Endothelial cell of umbilical vein (primary cell): ENCODE measurements around the gene SORCS2. TPM values are rescaled to one million over a fixed set of nuclear protein-coding genes. Genes with fewer than 3 reads are reported as not detected.

Experiments used
- BruUV-seq: library from RNA; stranded (reverse); fragments of 400-500 nt; replicated peaks from 2 replicates; lab custom pipeline; 2021; lab: Mats Ljungman, UMichigan
- CTCF ChIA-PET: fragments of 300-600, 350-600 bp; sonication (Branson Sonifier 250); formaldehyde crosslinking; loops from one replicate; lab custom pipeline; 2021; ENCODE audit warnings: antibody characterized with exemption, inconsistent platforms; lab: Charles Lee
- POLR2A ChIA-PET: fragments of 300-600, 350-600 bp; sonication (Branson Sonifier 250); formaldehyde crosslinking; loops from one replicate; lab custom pipeline; 2021; ENCODE audit warnings: antibody characterized with exemption, inconsistent platforms; lab: Charles Lee
- DNase-seq: peaks from one replicate; pipeline ENCODE4 v3.0.0-alpha.2; 2011; ENCODE audit warnings: low read depth, low spot score
- FAIRE-seq: peaks from 2 replicates; lab custom pipeline; 2011; peaks lifted over from hg19 to GRCh38; lab: Jason Lieb, UNC
- H2AFZ ChIP-seq: 2 replicates; pipeline ENCODE4 v1.6.0; 2012; ENCODE audit warnings: low read depth, low read length, control low read depth, inconsistent platforms
- H3K27ac ChIP-seq: 2 replicates; pipeline ENCODE4 v1.5.1; 2011; ENCODE audit warnings: low read depth, mild to moderate bottlenecking, control low read depth, low read length, moderate library complexity; ENCODE audit not compliant: insufficient read depth
- H3K27me3 ChIP-seq, 2 experiments: 2 replicates each; pipeline versions ENCODE4 v1.6.0 to v1.6.1; 2011; ENCODE audit warnings: low read length in 2 of 2, mixed read lengths in 1 of 2; ENCODE audit not compliant: control insufficient read depth in 2 of 2, insufficient read depth in 2 of 2
- H3K36me3 ChIP-seq, 2 experiments: 2 replicates in 1 of 2; 3 replicates in 1 of 2; pipeline ENCODE4 v1.5.1; 2011; ENCODE audit warnings: low read length in 2 of 2, mild to moderate bottlenecking in 1 of 2, moderate library complexity in 1 of 2; ENCODE audit not compliant: control insufficient read depth in 2 of 2, insufficient read depth in 2 of 2; ENCODE audit errors: extremely low read depth in 1 of 2
- H3K4me1 ChIP-seq: 3 replicates; pipeline ENCODE4 v1.5.1; 2011; ENCODE audit warnings: mild to moderate bottlenecking, low read length; ENCODE audit not compliant: control insufficient read depth, insufficient read depth; ENCODE audit errors: extremely low read depth
- H3K4me2 ChIP-seq: 2 replicates; pipeline ENCODE4 v1.6.1; 2011; ENCODE audit warnings: low read length, control low read depth, mixed read lengths; ENCODE audit not compliant: insufficient read depth
- H3K4me3 ChIP-seq, 3 experiments: fragments of 200-600 bp in 1 of 3; sonication (generic), shearing (Covaris generic) in 1 of 3; replicated peaks in 1 of 3; 2 replicates each; pipeline ENCODE4 v1.5.1; 2011 to 2016; ENCODE audit warnings: control low read depth in 3 of 3, low read length in 3 of 3, mild to moderate bottlenecking in 2 of 3, inconsistent platforms in 1 of 3, low read depth in 1 of 3, moderate library complexity in 1 of 3; ENCODE audit not compliant: insufficient read depth in 1 of 3
- H3K79me2 ChIP-seq: 2 replicates; pipeline ENCODE4 v1.6.0; 2012; ENCODE audit warnings: low read length, inconsistent platforms; ENCODE audit not compliant: control insufficient read depth, insufficient read depth
- H3K9ac ChIP-seq: replicated peaks from 2 replicates; pipeline ENCODE3; 2011; ENCODE audit warnings: low read length, control low read depth; ENCODE audit not compliant: insufficient read depth; ENCODE audit errors: extremely low read depth
- H3K9me1 ChIP-seq: replicated peaks from 3 replicates; pipeline ENCODE4 v1.6.0; 2011; ENCODE audit warnings: mild to moderate bottlenecking, low read length; ENCODE audit not compliant: control insufficient read depth, insufficient read depth; ENCODE audit errors: extremely low read depth
- H3K9me3 ChIP-seq: replicated peaks from 2 replicates; pipeline ENCODE4 v1.5.1; 2012; ENCODE audit warnings: low read length, inconsistent platforms; ENCODE audit not compliant: control insufficient read depth, insufficient read depth
- H4K20me1 ChIP-seq: replicated peaks from 2 replicates; pipeline ENCODE3; 2011; ENCODE audit warnings: mild to moderate bottlenecking, low read length; ENCODE audit not compliant: control insufficient read depth, insufficient read depth; ENCODE audit errors: extremely low read depth
- EZH2 ChIP-seq: IDR thresholded peaks from 2 replicates; pipeline ENCODE4 v1.6.1; 2012; ENCODE audit warnings: borderline replicate concordance, low read depth, mild to moderate bottlenecking, moderate library complexity, low read length, inconsistent platforms; ENCODE audit not compliant: severe bottlenecking
- FOS ChIP-seq: IDR thresholded peaks from 2 replicates; pipeline ENCODE4 v1.6.1; 2011; ENCODE audit warnings: mild to moderate bottlenecking, low read length, moderate library complexity, borderline replicate concordance; ENCODE audit not compliant: insufficient read depth
- GATA2 ChIP-seq: IDR thresholded peaks from 2 replicates; pipeline ENCODE4 v1.7.0; 2011; ENCODE audit warnings: low read depth, mild to moderate bottlenecking, moderate library complexity, mixed read lengths, low read length; ENCODE audit not compliant: insufficient read length, insufficient read depth
- JUN ChIP-seq: IDR thresholded peaks from 2 replicates; pipeline ENCODE4 v1.6.1; 2011; ENCODE audit warnings: borderline replicate concordance, low read depth; ENCODE audit not compliant: insufficient read length, insufficient read depth
- MAX ChIP-seq: IDR thresholded peaks from 2 replicates; pipeline ENCODE4 v1.6.1; 2011; ENCODE audit not compliant: insufficient read depth, insufficient read length
- MYC ChIP-seq: IDR thresholded peaks from one replicate; pipeline ENCODE4 v1.6.1; 2011; ENCODE audit warnings: mild to moderate bottlenecking, low read depth, low read length
- POLR2A ChIP-seq: IDR thresholded peaks from 2 replicates; pipeline ENCODE4 v1.6.1; 2012; ENCODE audit warnings: low read depth, mild to moderate bottlenecking, control low read depth, low read length
- POLR2AphosphoS5 ChIP-seq: IDR thresholded peaks from 2 replicates; pipeline ENCODE4 v1.6.1; 2012; ENCODE audit warnings: low read depth, mild to moderate bottlenecking, control low read depth, low read length, moderate library complexity; ENCODE audit not compliant: insufficient read depth
- dilution Hi-C: fragments of 300-500 bp; cut with MboI; formaldehyde crosslinking; loops from one replicate; pipeline ENCODE4 v1.15.0; 2019; ENCODE audit warnings: low sequenced_read_pairs; ENCODE audit not compliant: extremely low pct_ligation_motif_present
- intact Hi-C: fragments of 100-400 bp; cut with micrococcal nuclease; formaldehyde crosslinking; loops from one replicate; pipeline ENCODE4 v1.10.0; 2022
- polyA plus RNA-seq, 4 experiments: library from polyadenylated mRNA; depleted of rRNA in 3 of 4; stranded (reverse) in 3 of 4; unstranded in 1 of 4; fragments of >200 nt; gene quantifications; 2 replicates each; pipeline versions ENCODE4 v1.2.1 to v1.2.3, GENCODE V29; 2011 to 2012; ENCODE audit warnings: missing spikeins in 1 of 4
- total RNA-seq: library from RNA; stranded (reverse); gene quantifications from 2 replicates; pipeline ENCODE4 v1.2.3, GENCODE V29; 2021
- TF ChIP-seq, protein P1 (sequence below), 2 donors: IDR thresholded peaks; 1 replicate in 1 of 2; 2 replicates in 1 of 2; pipeline ENCODE4 v1.5.1; 2011; ENCODE audit warnings: low read length in 2 of 2, mild to moderate bottlenecking in 2 of 2, moderate library complexity in 2 of 2, control low read depth in 1 of 2, inconsistent platforms in 1 of 2, low read depth in 1 of 2; ENCODE audit not compliant: insufficient read depth in 1 of 2; ENCODE audit errors: extremely low read depth in 1 of 2

The SORCS2 gene
- total and polyA plus RNA-seq, 2 donors (not counting 3 experiments of a cell fraction or from before 2014, with no cell fraction given) = not detected

GRCh38 chr4:7598939-7599790 lies 406.8 kb downstream of the SORCS2 start:
- Histone ChIP-seq H3K9ac (no peak overlapping the region), H3K9me1 (no peaks in the 10 kb centered on the region), H3K4me1 (no peaks in the 10 kb centered on the region), H3K4me3 (no peak overlapping the region), H4K20me1 (no peaks in the 10 kb centered on the region), H3K9me3 (no peaks in the 10 kb centered on the region), H3K4me2 (no peak overlapping the region), H3K27ac (no peak overlapping the region), H3K79me2 (no peaks in the 10 kb centered on the region), H3K27me3 (no peaks in the 10 kb centered on the region), H2AFZ (no peak overlapping the region), H3K36me3 (no peaks in the 10 kb centered on the region)
- POLR2A ChIA-PET = no interaction called here
- intact Hi-C loops (no loop called here), dilution Hi-C loops (no loop called here)
- CTCF ChIA-PET = no interaction called here
- FAIRE-seq (no peak), DNase-seq (no peak)
- no peak for TF ChIP-seq GATA2
- TF ChIP-seq JUN = no peak
- TF ChIP-seq FOS = no peak
- no peak for TF ChIP-seq MAX
- TF ChIP-seq POLR2A = no peak
- no peak for TF ChIP-seq EZH2
- TF ChIP-seq POLR2AphosphoS5 = no peak
- TF ChIP-seq, protein P1, sequence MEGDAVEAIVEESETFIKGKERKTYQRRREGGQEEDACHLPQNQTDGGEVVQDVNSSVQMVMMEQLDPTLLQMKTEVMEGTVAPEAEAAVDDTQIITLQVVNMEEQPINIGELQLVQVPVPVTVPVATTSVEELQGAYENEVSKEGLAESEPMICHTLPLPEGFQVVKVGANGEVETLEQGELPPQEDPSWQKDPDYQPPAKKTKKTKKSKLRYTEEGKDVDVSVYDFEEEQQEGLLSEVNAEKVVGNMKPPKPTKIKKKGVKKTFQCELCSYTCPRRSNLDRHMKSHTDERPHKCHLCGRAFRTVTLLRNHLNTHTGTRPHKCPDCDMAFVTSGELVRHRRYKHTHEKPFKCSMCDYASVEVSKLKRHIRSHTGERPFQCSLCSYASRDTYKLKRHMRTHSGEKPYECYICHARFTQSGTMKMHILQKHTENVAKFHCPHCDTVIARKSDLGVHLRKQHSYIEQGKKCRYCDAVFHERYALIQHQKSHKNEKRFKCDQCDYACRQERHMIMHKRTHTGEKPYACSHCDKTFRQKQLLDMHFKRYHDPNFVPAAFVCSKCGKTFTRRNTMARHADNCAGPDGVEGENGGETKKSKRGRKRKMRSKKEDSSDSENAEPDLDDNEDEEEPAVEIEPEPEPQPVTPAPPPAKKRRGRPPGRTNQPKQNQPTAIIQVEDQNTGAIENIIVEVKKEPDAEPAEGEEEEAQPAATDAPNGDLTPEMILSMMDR (IDR thresholded peaks at IDR 0.05; ENCODE audit: extremely low read depth in 1 of 2, insufficient read depth in 1 of 2, low read depth in 1 of 2, low read length in 2 of 2) = no peak
- TF ChIP-seq MYC = no peak
- no TSS peak for BruUV-seq
